Natural killer cell treated with Interleukin-12 subunit alpha and Interleukin-12 subunit beta and Interleukin-15 and Interleukin-18, amount 100 ng/mL, for 72 hours (primary cell): ENCODE data around the gene ITLN2. TPM values are rescaled to one million over a fixed set of nuclear protein-coding genes. Genes with fewer than 3 reads are reported as not detected.
"Not testable (repeated sequence)": the region's sequence is repeated elsewhere in the genome, so short reads cannot be mapped to it uniquely, and the experiment has no call there.

Experiments
- ATAC-seq, 2 donors: fragments of 150-1000 bp; cut with Tn5 transposase in 1 of 2; sonication (Bioruptor Pico), chemical (Tn5 transposase) in 1 of 2; 2 replicates each; pipeline ENCODE4 v1.10.0; 2021
- DNase-seq: peaks from one replicate; pipeline ENCODE4 v3.0.0; 2022; ENCODE audit warnings: low spot score
- H3K27ac Mint-ChIP-seq, 2 donors: 1 replicate in 1 of 2; 2 replicates in 1 of 2; pipeline ENCODE4 v1.8.0; 2022; ENCODE audit warnings: mixed read lengths in 2 of 2, mild to moderate bottlenecking in 1 of 2, moderate library complexity in 1 of 2
- H3K27me3 Mint-ChIP-seq, 2 donors: 1 replicate in 1 of 2; 2 replicates in 1 of 2; pipeline ENCODE4 v1.8.0; 2022; ENCODE audit warnings: mixed read lengths in 2 of 2
- H3K36me3 Mint-ChIP-seq: one replicate; pipeline ENCODE4 v1.8.0; 2022; ENCODE audit warnings: mixed read lengths
- H3K4me1 Mint-ChIP-seq, 2 donors: 1 replicate in 1 of 2; 2 replicates in 1 of 2; pipeline ENCODE4 v1.8.0; 2022; ENCODE audit warnings: low read depth in 2 of 2, mixed read lengths in 2 of 2, mild to moderate bottlenecking in 1 of 2
- H3K4me3 Mint-ChIP-seq: one replicate; pipeline ENCODE4 v1.8.0; 2022; ENCODE audit warnings: mixed read lengths
- H3K9me3 Mint-ChIP-seq: 2 replicates; pipeline ENCODE4 v1.8.0; 2022; ENCODE audit warnings: mixed read lengths
- total RNA-seq, 2 donors: library from RNA; stranded (reverse); gene quantifications; one replicate each; pipeline ENCODE4 v1.2.3, GENCODE V29; 2022

Gene ITLN2
- total RNA-seq, 2 donors from 2014 or later = not detected

DNA sequence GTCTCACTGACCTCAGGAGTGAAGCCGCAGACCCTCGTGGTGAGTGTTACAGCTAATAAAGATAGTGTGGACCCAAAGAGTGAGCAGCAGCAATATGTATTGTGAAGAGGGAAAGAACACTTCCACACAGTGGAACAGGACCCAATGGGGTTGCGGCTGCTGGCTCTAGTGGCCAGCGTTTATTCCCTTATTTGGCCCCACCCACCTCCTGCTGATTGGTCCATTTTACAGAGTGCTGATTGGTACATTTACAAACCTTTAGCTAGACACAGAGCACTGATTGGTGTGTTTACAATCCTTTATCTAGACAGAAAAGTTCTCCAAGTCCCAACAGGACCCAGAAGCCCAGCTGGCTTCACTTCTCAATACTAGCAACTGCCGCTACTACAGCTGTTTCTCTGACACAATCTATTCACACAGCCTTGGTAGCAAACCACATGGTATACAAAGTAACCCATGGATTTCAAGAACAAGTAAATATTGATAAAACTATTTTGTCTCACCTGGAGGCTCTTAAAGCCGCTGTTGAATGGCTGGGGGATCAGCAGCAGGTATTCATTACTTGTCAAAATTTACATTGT is 44.3 kb downstream of the ITLN2 start:
- DNase-seq (no peak), ATAC-seq (no peak)
- Mint-ChIP-seq H3K36me3 (no peaks in the 10 kb centered on the region), H3K27me3 (peaks cover 0 to 4% of the 10 kb centered on the region in 2 donors), H3K4me1 (no peaks in the 10 kb centered on the region), H3K27ac (no peak overlapping the region), H3K9me3 (no peaks in the 10 kb centered on the region), H3K4me3 (no peak overlapping the region)

DNA sequence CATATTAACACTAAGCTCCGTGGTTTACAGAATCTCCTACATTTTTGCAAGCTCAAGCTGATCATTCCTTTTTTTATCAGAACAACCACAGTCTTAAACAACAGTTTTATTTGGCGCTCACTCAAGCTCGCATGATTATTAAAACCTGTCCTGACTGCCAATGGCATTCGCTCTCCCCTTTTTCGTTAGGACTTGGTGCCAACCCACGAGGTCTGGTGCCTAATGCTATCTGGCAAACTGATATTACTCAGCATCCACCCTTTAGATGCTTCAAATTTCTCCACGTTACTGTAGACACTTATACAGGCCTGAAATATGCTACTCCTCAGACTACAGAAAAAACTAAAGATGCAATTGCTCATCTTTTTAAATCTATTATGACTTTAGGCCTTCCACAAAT is 46.6 kb downstream of the ITLN2 start:
- ATAC-seq = no peak

DNA sequence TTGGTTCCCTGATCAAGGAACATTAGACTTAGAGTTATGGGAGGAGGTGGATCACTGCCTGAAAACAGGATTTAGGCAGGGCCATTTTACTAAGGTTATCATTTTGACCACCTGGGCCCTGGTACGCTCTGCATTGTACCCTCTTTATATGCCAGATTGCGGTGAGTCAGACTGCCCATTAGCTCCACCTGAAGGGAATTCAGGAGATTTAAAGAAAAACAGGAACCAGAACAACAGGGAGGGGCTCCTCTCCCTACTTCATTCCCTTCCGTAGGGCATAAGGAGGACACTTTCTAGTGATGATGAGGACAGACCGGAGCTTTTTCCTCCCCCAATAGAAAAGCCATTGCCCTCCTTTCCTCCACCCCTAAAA is 49.0 kb downstream of the ITLN2 start:
- ATAC-seq = no peak
- Mint-ChIP-seq H3K36me3 (no peaks in the 10 kb centered on the region), H3K4me3 (no peak overlapping the region), H3K4me1 (no peaks in the 10 kb centered on the region), H3K27ac (no peak overlapping the region), H3K27me3 (peaks cover 0 to 2% of the 10 kb centered on the region in 2 donors), H3K9me3 (no peaks in the 10 kb centered on the region)
- no peak for DNase-seq

More for the DNA sequence above, 46.6 kb downstream of the ITLN2 start:
- DNase-seq = no peak
- Mint-ChIP-seq H3K4me3 (no peak overlapping the region), H3K4me1 (no peaks in the 10 kb centered on the region), H3K27me3 (no peaks in the 10 kb centered on the region), H3K9me3 (no peaks in the 10 kb centered on the region), H3K27ac (no peak overlapping the region), H3K36me3 (no peaks in the 10 kb centered on the region)

DNA sequence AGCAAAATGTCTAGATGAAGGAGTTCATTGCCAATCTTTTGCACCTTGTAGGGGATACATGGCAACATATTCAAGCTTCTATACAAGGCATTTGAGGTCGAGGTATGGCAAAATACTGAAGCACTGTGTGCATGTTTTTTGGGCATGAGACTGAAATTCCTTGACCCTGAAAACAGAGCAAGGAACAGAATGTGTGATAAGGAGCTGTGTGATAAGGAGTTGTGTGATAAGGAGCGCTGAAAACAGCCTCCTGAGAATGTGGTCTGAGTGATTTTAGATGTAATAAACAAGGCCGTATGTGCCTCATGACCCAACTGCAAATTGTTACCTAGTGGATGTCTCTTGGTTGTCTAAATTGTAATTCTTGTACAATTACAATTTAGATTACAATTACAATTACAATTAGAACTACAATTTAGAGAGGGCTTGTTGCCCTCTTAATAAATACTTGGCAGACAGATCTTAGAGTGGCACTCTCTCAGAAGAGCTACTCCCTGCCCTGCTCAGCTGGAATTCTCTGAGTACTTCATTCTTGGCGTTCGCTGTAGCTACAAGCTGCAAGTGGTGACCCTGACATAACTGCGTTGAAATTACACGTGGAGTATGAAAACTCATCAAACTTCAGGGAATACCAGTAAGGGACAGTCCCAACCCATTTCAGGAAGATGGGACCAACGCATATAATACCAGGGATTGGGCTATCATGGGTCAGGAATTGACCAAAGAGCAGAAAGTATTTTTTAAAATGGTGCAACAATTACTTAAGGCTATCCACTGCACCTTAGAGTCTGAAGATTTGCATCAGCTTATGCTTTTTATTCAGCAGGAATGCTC is 49.6 kb downstream of the ITLN2 start:
- no peaks in the 10 kb centered on the region for H3K9me3 Mint-ChIP-seq
- no peak overlapping the region for H3K27ac Mint-ChIP-seq
- H3K4me1 Mint-ChIP-seq = no peaks in the 10 kb centered on the region
- H3K4me3 Mint-ChIP-seq = no peak overlapping the region
- DNase-seq (no peak), ATAC-seq (no peak)
- no peaks in the 10 kb centered on the region for H3K36me3 Mint-ChIP-seq
- H3K27me3 Mint-ChIP-seq = peaks cover 0 to 2% of the 10 kb centered on the region in 2 donors

DNA sequence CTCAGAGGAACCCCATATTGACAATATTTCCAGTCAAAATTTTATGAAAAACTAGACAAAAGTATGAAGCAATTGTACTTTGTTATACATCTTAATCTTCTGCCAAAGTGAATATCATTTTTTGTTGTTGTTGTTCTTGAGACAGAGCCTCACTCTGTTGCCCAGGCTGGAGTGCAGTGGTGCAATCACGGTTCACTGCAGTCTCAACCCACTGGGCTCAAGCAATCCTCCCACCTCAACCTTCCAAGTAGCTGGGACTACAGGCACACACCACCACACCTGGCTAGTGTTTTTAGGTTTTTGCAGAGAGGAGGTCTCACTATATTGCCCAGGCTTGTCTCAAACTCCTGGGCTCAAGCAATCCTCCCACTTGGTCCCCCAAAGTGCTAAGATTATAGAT is 52.4 kb downstream of the ITLN2 start:
- H3K4me1 Mint-ChIP-seq, H3K27me3 Mint-ChIP-seq, H3K36me3 Mint-ChIP-seq, H3K4me3 Mint-ChIP-seq, H3K9me3 Mint-ChIP-seq, ATAC-seq, DNase-seq, H3K27ac Mint-ChIP-seq: not testable (repeated sequence)

DNA sequence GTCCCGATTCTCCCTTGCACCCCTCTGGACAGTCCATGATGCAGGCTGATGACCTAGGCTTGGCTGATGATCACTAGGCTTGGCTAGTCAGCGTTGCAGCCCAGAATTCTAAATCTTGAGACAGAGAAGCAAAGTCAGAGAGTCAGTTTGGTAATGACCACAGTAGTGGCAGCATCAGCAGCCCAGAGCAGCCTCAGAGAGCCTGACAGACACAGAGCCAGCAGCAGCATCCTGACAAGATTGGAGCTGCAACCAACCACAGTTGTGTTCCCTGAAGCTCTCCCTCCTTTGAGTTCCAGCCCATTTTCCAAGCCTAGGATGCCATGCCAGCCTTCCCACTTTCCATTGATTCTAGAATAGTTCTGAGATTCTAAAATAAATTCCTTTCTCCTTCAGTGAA is 52.8 kb downstream of the ITLN2 start:
- peaks cover 5 to 11% of the 10 kb centered on the region in 2 donors for H3K27me3 Mint-ChIP-seq
- H3K27ac Mint-ChIP-seq = no peak overlapping the region
- H3K9me3 Mint-ChIP-seq = no peaks in the 10 kb centered on the region
- no peaks in the 10 kb centered on the region for H3K36me3 Mint-ChIP-seq
- DNase-seq (no peak), ATAC-seq (no peak)
- no peaks in the 10 kb centered on the region for H3K4me1 Mint-ChIP-seq
- H3K4me3 Mint-ChIP-seq = no peak overlapping the region

DNA sequence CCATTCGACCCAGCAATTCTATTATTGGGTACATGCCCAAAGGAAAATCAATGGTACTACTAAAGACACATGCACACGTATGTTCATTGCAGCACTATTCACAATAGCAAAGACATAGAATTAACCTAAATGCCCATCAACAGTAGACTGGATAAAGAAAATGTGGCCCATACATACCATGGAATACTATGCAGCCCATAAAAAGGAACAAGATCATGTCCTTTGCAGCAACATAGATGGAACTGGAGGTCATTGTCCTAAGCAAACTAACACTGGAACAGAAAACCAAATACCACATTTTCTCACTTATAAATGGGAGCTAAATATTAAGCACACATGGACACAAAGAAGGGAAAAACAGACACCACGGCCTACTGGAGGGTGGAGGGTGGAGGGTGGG is 53.9 kb downstream of the ITLN2 start:
- not testable (repeated sequence) for H3K36me3 Mint-ChIP-seq, H3K4me1 Mint-ChIP-seq, H3K9me3 Mint-ChIP-seq, H3K27ac Mint-ChIP-seq, DNase-seq, ATAC-seq, H3K4me3 Mint-ChIP-seq
- H3K27me3 Mint-ChIP-seq = peaks cover 9 to 12% of the 10 kb centered on the region in 2 donors

Other genes with a start within 250 kb of the ITLN2 start
- 100 to 1,000 TPM; 434 to 816 TPM for gene CD48, start 243.0 kb downstream of the ITLN2 start, total RNA-seq
- gene SLAMF7, start 215.6 kb downstream of the ITLN2 start, total RNA-seq = 1,000 to 10,000 TPM in 1 of 2 donors, 100 to 1,000 TPM in 1; 677 to 1,669 TPM
- gene LY9, start 158.6 kb downstream of the ITLN2 start, total RNA-seq = 1 to 10 TPM in 1 of 2 donors, under 1 TPM in 1; 0.92 to 1.2 TPM
- 10 to 100 TPM; 36.6 to 64.4 TPM for gene CD244, start 91.9 kb downstream of the ITLN2 start, total RNA-seq
- gene ITLN1, start 69.6 kb downstream of the ITLN2 start, total RNA-seq = not detected
- 10 to 100 TPM; 11.0 to 25.9 TPM for gene F11R, start 66.3 kb upstream of the ITLN2 start, total RNA-seq
- gene TSTD1, start 84.2 kb upstream of the ITLN2 start, total RNA-seq = 10 to 100 TPM; 10.5 to 47.2 TPM
- 10 to 100 TPM; 72.2 to 77.4 TPM for gene USF1, start 91.2 kb upstream of the ITLN2 start, total RNA-seq
- 100 to 1,000 TPM; 217 to 250 TPM for gene ARHGAP30, start 115.1 kb upstream of the ITLN2 start, total RNA-seq
- gene NECTIN4, start 134.7 kb upstream of the ITLN2 start, total RNA-seq = not detected
- gene KLHDC9, start 143.6 kb upstream of the ITLN2 start, total RNA-seq = under 1 TPM in 1 of 2 donors, not detected in 1; 0.64 TPM
- 100 to 1,000 TPM in 1 of 2 donors, 10 to 100 TPM in 1; 92.6 to 122 TPM for gene PFDN2, start 163.2 kb upstream of the ITLN2 start, total RNA-seq
- gene NIT1, start 163.3 kb upstream of the ITLN2 start, total RNA-seq = 10 to 100 TPM; 29.3 to 37.2 TPM
- gene DEDD, start 177.9 kb upstream of the ITLN2 start, total RNA-seq = 10 to 100 TPM; 34.9 to 42.5 TPM
- gene UFC1, start 199.2 kb upstream of the ITLN2 start, total RNA-seq = 100 to 1,000 TPM; 100 to 114 TPM
- gene USP21, start 204.7 kb upstream of the ITLN2 start, total RNA-seq = 10 to 100 TPM; 21.2 to 29.0 TPM
- gene PPOX, start 211.6 kb upstream of the ITLN2 start, total RNA-seq = 10 to 100 TPM; 25.7 to 30.3 TPM
- gene B4GALT3, start 222.7 kb upstream of the ITLN2 start, total RNA-seq = 10 to 100 TPM; 61.7 to 75.0 TPM
- gene ADAMTS4, start 244.2 kb upstream of the ITLN2 start, total RNA-seq = under 1 TPM; 0.43 to 0.89 TPM
- gene NDUFS2, start 247.6 kb upstream of the ITLN2 start, total RNA-seq = 10 to 100 TPM; 86.2 to 87.8 TPM